Panc1 (cell line): ENCODE measurements around the gene ZBED5. TPM values are rescaled to one million over a fixed set of nuclear protein-coding genes. Genes with fewer than 3 reads are reported as not detected.

Experiments used
- ATAC-seq: fragments of 200-7000 bp; cut with Tn5 transposase; 2 replicates; pipeline ENCODE4 v1.9.1; 2020; ENCODE audit warnings: mild to moderate bottlenecking, moderate library complexity
- BruUV-seq: library from RNA; stranded (reverse); fragments of 400-500 nt; replicated peaks from 2 replicates; lab custom pipeline; 2021; lab: Mats Ljungman, UMichigan
- CTCF ChIA-PET: fragments of 300-600 bp; sonication (Branson Sonifier 250); formaldehyde crosslinking; loops from one replicate; lab custom pipeline; 2022; ENCODE audit warnings: antibody characterized with exemption; lab: Charles Lee
- POLR2A ChIA-PET: fragments of 300-600 bp; sonication (Branson Sonifier 250); formaldehyde crosslinking; loops from one replicate; lab custom pipeline; 2022; ENCODE audit warnings: antibody characterized with exemption; lab: Charles Lee
- DNase-seq: peaks from one replicate; pipeline ENCODE4 v3.0.0-alpha.2; 2010; ENCODE audit warnings: low read depth, low spot score
- H3K27ac ChIP-seq: 2 replicates; pipeline ENCODE4 v1.5.1; 2011; ENCODE audit warnings: mild to moderate bottlenecking, low read length, inconsistent platforms
- H3K27me3 ChIP-seq: fragments of 200-500 bp; sonication (Bioruptor generic); 2 replicates; pipeline ENCODE4 v1.6.0; 2014; ENCODE audit warnings: low read length, inconsistent platforms; ENCODE audit not compliant: control insufficient read depth, insufficient read depth
- H3K36me3 ChIP-seq: fragments of 200-500 bp; sonication (Bioruptor generic); 2 replicates; pipeline ENCODE4 v1.5.1; 2014; ENCODE audit warnings: inconsistent platforms, mild to moderate bottlenecking, low read length, moderate library complexity; ENCODE audit not compliant: control insufficient read depth, insufficient read depth
- H3K4me1 ChIP-seq: 2 replicates; pipeline ENCODE4 v1.5.1; 2011; ENCODE audit warnings: inconsistent platforms, mild to moderate bottlenecking, low read length, moderate library complexity; ENCODE audit not compliant: control insufficient read depth, insufficient read depth
- H3K4me3 ChIP-seq, 2 experiments: 2 replicates each; pipeline ENCODE4 v1.5.1; 2011 to 2012; ENCODE audit warnings: low read depth in 2 of 2, low read length in 2 of 2, mild to moderate bottlenecking in 2 of 2, inconsistent platforms in 1 of 2, moderate library complexity in 1 of 2
- H3K9me3 ChIP-seq: fragments of 200-500 bp; sonication (Bioruptor generic); 2 replicates; pipeline ENCODE4 v1.5.1; 2014; ENCODE audit warnings: low read depth, mild to moderate bottlenecking, inconsistent platforms, low read length, moderate library complexity; ENCODE audit not compliant: control insufficient read depth, insufficient read depth
- POLR2AphosphoS5 ChIP-seq: IDR thresholded peaks from 2 replicates; pipeline ENCODE4 v1.6.1; 2012; ENCODE audit warnings: mild to moderate bottlenecking, low read depth, low read length, moderate library complexity
- SIN3A ChIP-seq: IDR thresholded peaks from 2 replicates; pipeline ENCODE4 v1.6.1; 2012; ENCODE audit warnings: low read depth, mild to moderate bottlenecking, low read length, moderate library complexity, borderline replicate concordance; ENCODE audit not compliant: insufficient read depth
- TCF7L2 ChIP-seq: IDR thresholded peaks from 2 replicates; pipeline ENCODE4 v1.6.1; 2011; ENCODE audit warnings: mild to moderate bottlenecking, low read depth, low read length, inconsistent platforms
- in situ Hi-C: cut with HindIII; loops from 2 replicates; pipeline ENCODE4 v1.10.0; 2016; ENCODE audit warnings: low sequenced_read_pairs, low pct_unique_long_range_greater_than_20kb
- intact Hi-C: fragments of 100-400 bp; cut with micrococcal nuclease; formaldehyde crosslinking; loops from one replicate; pipeline ENCODE4 v1.10.0; 2022; ENCODE audit not compliant: unreplicated experiment
- total RNA-seq: library from RNA; stranded (reverse); gene quantifications from one replicate; pipeline ENCODE4 v1.2.1, GENCODE V29; 2021; ENCODE audit not compliant: unreplicated experiment
- TF ChIP-seq, protein P1 (sequence below): fragments of 450-650 bp; IDR thresholded peaks from 2 replicates; pipeline ENCODE4 v1.5.1; 2017; ENCODE audit warnings: mild to moderate bottlenecking
- TF ChIP-seq, protein P2 (sequence below), 2 experiments: IDR thresholded peaks; 2 replicates each; pipeline ENCODE4 v1.6.1; 2011 to 2012; ENCODE audit warnings: low read depth in 2 of 2, control low read depth in 1 of 2, low read length in 1 of 2, mild to moderate bottlenecking in 1 of 2, moderate library complexity in 1 of 2; ENCODE audit not compliant: insufficient read depth in 1 of 2

Gene ZBED5
- total RNA-seq, 1 experiment from 2014 or later, result 114 TPM

DNA sequence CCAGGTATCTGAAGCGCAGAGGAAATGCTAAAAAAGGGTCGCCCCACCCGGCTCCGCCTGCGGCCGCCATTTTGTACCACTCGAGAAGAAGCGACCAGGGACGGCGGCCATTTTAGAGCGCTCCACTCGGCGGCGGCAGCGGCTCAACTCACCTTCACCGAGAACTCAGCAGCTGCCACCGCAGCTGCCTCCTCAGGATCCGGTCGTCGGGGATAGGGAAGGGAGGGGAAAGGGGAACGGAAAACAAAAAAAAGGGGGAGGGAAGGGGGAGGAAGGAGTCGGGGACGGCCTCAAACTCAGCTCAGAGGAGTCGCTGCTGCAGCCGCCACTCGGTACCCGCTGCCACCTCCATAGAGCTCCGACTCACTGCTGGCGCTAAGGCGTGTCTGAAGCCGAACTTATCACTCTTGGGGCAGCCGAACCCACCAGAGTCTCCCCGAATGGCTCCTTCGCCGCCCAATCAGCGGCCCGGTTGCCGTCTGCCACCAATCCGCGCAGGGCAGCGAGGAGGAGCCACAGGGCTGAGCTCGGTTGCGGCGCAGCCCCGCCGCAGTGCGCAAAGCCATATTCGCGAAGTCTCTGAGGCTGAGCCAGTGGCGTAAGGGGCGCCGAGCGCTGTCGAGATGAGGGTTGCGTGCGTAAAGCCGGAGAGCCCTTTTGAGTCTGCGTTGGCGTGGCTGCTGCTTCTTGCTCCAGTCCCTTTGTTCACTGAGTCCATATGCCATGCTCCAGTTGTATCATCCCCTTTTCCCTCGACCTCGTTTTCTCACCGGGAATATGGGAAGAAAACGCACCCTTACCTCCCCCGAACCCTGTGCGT, 49.1 kb downstream of the ZBED5 start, which contains the start of gene EIF4G2:
TSS of gene EIF4G2 (minus strand) at position 374 of the 820 bp plus-strand sequence.
- intact Hi-C loops (loop anchor here (5.0 kb wide), 2 partner anchors 49 to 119 kb away; partner anchors contain the start of gene ZBED5), in situ Hi-C loops (no loop called here)
- H3K36me3 ChIP-seq, result peaks cover 39% of the 10 kb centered on the region
- BruUV-seq, result no TSS peak
- H3K27me3 ChIP-seq, result no peaks in the 10 kb centered on the region
- POLR2A ChIA-PET, result interaction anchor here (0.5 to 2.3 kb wide), 22 partner anchors 8 to 965 kb away, joined by 3 to 32 read pairs (median 6); partner anchors contain the start of gene ZBED5
- peaks cover 35% of the 10 kb centered on the region for H3K4me1 ChIP-seq
- DNase-seq (peak; percentile 99), ATAC-seq (peak; percentile 96)
- TF ChIP-seq, protein P1, sequence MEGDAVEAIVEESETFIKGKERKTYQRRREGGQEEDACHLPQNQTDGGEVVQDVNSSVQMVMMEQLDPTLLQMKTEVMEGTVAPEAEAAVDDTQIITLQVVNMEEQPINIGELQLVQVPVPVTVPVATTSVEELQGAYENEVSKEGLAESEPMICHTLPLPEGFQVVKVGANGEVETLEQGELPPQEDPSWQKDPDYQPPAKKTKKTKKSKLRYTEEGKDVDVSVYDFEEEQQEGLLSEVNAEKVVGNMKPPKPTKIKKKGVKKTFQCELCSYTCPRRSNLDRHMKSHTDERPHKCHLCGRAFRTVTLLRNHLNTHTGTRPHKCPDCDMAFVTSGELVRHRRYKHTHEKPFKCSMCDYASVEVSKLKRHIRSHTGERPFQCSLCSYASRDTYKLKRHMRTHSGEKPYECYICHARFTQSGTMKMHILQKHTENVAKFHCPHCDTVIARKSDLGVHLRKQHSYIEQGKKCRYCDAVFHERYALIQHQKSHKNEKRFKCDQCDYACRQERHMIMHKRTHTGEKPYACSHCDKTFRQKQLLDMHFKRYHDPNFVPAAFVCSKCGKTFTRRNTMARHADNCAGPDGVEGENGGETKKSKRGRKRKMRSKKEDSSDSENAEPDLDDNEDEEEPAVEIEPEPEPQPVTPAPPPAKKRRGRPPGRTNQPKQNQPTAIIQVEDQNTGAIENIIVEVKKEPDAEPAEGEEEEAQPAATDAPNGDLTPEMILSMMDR, result no peak
- TF ChIP-seq SIN3A (peak; percentile 95), TCF7L2 (peak; percentile 25), POLR2AphosphoS5 (peak; percentile 100)
- TF ChIP-seq, protein P2, sequence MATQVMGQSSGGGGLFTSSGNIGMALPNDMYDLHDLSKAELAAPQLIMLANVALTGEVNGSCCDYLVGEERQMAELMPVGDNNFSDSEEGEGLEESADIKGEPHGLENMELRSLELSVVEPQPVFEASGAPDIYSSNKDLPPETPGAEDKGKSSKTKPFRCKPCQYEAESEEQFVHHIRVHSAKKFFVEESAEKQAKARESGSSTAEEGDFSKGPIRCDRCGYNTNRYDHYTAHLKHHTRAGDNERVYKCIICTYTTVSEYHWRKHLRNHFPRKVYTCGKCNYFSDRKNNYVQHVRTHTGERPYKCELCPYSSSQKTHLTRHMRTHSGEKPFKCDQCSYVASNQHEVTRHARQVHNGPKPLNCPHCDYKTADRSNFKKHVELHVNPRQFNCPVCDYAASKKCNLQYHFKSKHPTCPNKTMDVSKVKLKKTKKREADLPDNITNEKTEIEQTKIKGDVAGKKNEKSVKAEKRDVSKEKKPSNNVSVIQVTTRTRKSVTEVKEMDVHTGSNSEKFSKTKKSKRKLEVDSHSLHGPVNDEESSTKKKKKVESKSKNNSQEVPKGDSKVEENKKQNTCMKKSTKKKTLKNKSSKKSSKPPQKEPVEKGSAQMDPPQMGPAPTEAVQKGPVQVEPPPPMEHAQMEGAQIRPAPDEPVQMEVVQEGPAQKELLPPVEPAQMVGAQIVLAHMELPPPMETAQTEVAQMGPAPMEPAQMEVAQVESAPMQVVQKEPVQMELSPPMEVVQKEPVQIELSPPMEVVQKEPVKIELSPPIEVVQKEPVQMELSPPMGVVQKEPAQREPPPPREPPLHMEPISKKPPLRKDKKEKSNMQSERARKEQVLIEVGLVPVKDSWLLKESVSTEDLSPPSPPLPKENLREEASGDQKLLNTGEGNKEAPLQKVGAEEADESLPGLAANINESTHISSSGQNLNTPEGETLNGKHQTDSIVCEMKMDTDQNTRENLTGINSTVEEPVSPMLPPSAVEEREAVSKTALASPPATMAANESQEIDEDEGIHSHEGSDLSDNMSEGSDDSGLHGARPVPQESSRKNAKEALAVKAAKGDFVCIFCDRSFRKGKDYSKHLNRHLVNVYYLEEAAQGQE (IDR thresholded peaks at IDR 0.05; ENCODE audit: insufficient read depth in 1 of 2, low read depth in 2 of 2, low read length in 1 of 2), result peak in 1 of 2 experiments; percentile 18; a peak in 2 of 4 replicates
- CTCF ChIA-PET, result interaction anchor here (0.5 to 1.9 kb wide), 10 partner anchors 13 to 271 kb away, joined by 3 to 17 read pairs (median 3); partner anchors contain the start of gene ZBED5
- H3K9me3 ChIP-seq, result no peaks in the 10 kb centered on the region
- peak within 1 kb of the TSS; percentile 83 to 86 for H3K4me3 ChIP-seq
- peak within 1 kb of the TSS; percentile 96 for H3K27ac ChIP-seq

GRCh38 chr11:10808235-10808552, 49.7 kb downstream of the ZBED5 start:
- peaks cover 38% of the 10 kb centered on the region for H3K4me1 ChIP-seq
- H3K27ac ChIP-seq, result peak overlapping the region; percentile 96
- in situ Hi-C loops, result no loop called here
- CTCF ChIA-PET, result interaction anchor here (0.7 to 1.9 kb wide), 4 partner anchors 15 to 126 kb away, joined by 3 to 17 read pairs (median 7); partner anchors contain the start of gene ZBED5
- peaks cover 45% of the 10 kb centered on the region for H3K36me3 ChIP-seq
- DNase-seq (no peak), ATAC-seq (peak; percentile 3)
- H3K9me3 ChIP-seq, result no peaks in the 10 kb centered on the region
- H3K4me3 ChIP-seq, result peak overlapping the region; percentile 83 to 86
- BruUV-seq, result no TSS peak
- TF ChIP-seq, protein P2 (IDR thresholded peaks at IDR 0.05; ENCODE audit: insufficient read depth in 1 of 2, low read depth in 2 of 2, low read length in 1 of 2), result peak in 1 of 2 experiments; percentile 38; a peak in 1 of 4 replicates
- TF ChIP-seq TCF7L2, result no peak; the same call in 1 of the 2 replicates
- TF ChIP-seq POLR2AphosphoS5, result no peak
- intact Hi-C loops, result loop anchor here (5.0 kb wide), 2 partner anchors 49 to 119 kb away; partner anchors contain the start of gene ZBED5
- POLR2A ChIA-PET, result interaction anchor here (0.7 to 2.3 kb wide), 10 partner anchors 9 to 194 kb away, joined by 3 to 32 read pairs (median 10); partner anchors contain the start of gene ZBED5
- no peaks in the 10 kb centered on the region for H3K27me3 ChIP-seq
